Neural progenitor cell (in vitro differentiated cells): ENCODE data around the gene TMEM63B. TPM values are rescaled to one million over a fixed set of nuclear protein-coding genes. Genes with fewer than 3 reads are reported as not detected.

Source experiments
- DNase-seq: peaks from one replicate; pipeline ENCODE4 v3.0.0-alpha.2; 2016; ENCODE audit warnings: low spot score
- H2AFZ ChIP-seq: fragments of 200-600 bp; sonication (generic); replicated peaks from 2 replicates; pipeline ENCODE4 v1.6.1; 2016; ENCODE audit warnings: antibody characterized with exemption
- H3F3A ChIP-seq: fragments of 200-600 bp; sonication (generic); 2 replicates; pipeline ENCODE4 v1.6.1; 2016; ENCODE audit warnings: antibody characterized with exemption, low read depth
- H3K27ac ChIP-seq: fragments of 200-600 bp; sonication (generic); 2 replicates; pipeline ENCODE4 v1.5.1; 2016; ENCODE audit warnings: mild to moderate bottlenecking
- H3K27me3 ChIP-seq: fragments of 200-600 bp; sonication (generic); 2 replicates; pipeline ENCODE4 v1.6.1; 2016; ENCODE audit warnings: mild to moderate bottlenecking, moderate library complexity
- H3K36me3 ChIP-seq: fragments of 200-600 bp; sonication (generic); 2 replicates; pipeline ENCODE4 v1.5.1; 2016
- H3K4me1 ChIP-seq: fragments of 200-600 bp; sonication (generic); 2 replicates; pipeline ENCODE4 v1.6.1; 2016; ENCODE audit warnings: mixed run types
- H3K4me2 ChIP-seq: fragments of 200-600 bp; sonication (generic); 2 replicates; pipeline ENCODE4 v1.6.1; 2016
- H3K4me3 ChIP-seq: fragments of 200-600 bp; sonication (generic); 2 replicates; pipeline ENCODE4 v1.5.1; 2016
- H3K79me2 ChIP-seq: fragments of 200-600 bp; sonication (generic); 2 replicates; pipeline ENCODE4 v1.6.1; 2016; ENCODE audit warnings: low read depth
- H3K9ac ChIP-seq: fragments of 200-600 bp; sonication (generic); 2 replicates; pipeline ENCODE4 v1.6.1; 2016
- H3K9me3 ChIP-seq: fragments of 200-600 bp; sonication (generic); 2 replicates; pipeline ENCODE4 v1.5.1; 2016; ENCODE audit warnings: low read depth
- H4K20me1 ChIP-seq: fragments of 200-600 bp; sonication (generic); 2 replicates; pipeline ENCODE4 v1.6.1; 2016; ENCODE audit warnings: low read depth
- H3K27ac Mint-ChIP-seq: 3 replicates; pipeline ENCODE4 v1.8.0; 2021; ENCODE audit warnings: mixed read lengths
- H3K27me3 Mint-ChIP-seq: 2 replicates; pipeline ENCODE4 v1.8.0; 2022; ENCODE audit warnings: low read depth, mild to moderate bottlenecking, inconsistent platforms, moderate library complexity, mixed read lengths; ENCODE audit not compliant: insufficient read depth
- H3K36me3 Mint-ChIP-seq: 3 replicates; pipeline ENCODE4 v1.8.0; 2021; ENCODE audit warnings: mixed read lengths
- H3K4me1 Mint-ChIP-seq: 3 replicates; pipeline ENCODE4 v1.8.0; 2021; ENCODE audit warnings: mixed read lengths
- H3K4me3 Mint-ChIP-seq: 3 replicates; pipeline ENCODE4 v1.8.0; 2021; ENCODE audit warnings: mild to moderate bottlenecking, moderate library complexity, mixed read lengths
- H3K9me3 Mint-ChIP-seq: 3 replicates; pipeline ENCODE4 v1.8.0; 2020; ENCODE audit warnings: mixed read lengths
- CTCF ChIP-seq: fragments of 200-600 bp; sonication (generic); IDR thresholded peaks from 2 replicates; pipeline ENCODE4 v1.5.1; 2017; ENCODE audit warnings: antibody characterized with exemption, mild to moderate bottlenecking
- EZH2 ChIP-seq: fragments of 200-600 bp; sonication (generic); IDR thresholded peaks from 2 replicates; pipeline ENCODE4 v1.6.1; 2017; ENCODE audit warnings: antibody characterized with exemption, mild to moderate bottlenecking, moderate library complexity
- EZH2phosphoT487 ChIP-seq: fragments of 200-600 bp; sonication (generic); IDR thresholded peaks from 2 replicates; pipeline ENCODE4 v1.6.1; 2017; ENCODE audit warnings: antibody characterized with exemption
- total RNA-seq: library from RNA; depleted of rRNA; stranded (reverse); fragments of >200 nt; gene quantifications from 2 replicates; pipeline ENCODE4 v1.2.3, GENCODE V29; 2015; ENCODE audit warnings: low replicate concordance

The TMEM63B gene
- total RNA-seq, 1 donor from 2014 or later, result 25.4 TPM

GRCh38 chr6:44176130-44176761 is 48.9 kb downstream of the TMEM63B start:
- Histone ChIP-seq H3K9ac (no peak overlapping the region), H3K79me2 (no peaks in the 10 kb centered on the region), H3K36me3 (no peaks in the 10 kb centered on the region), H2AFZ (no peak overlapping the region), H3K4me2 (no peak overlapping the region), H3K4me3 (no peak overlapping the region), H3K4me1 (no peaks in the 10 kb centered on the region), H3K9me3 (no peaks in the 10 kb centered on the region), H3F3A (peaks cover 3% of the 10 kb centered on the region), H4K20me1 (no peaks in the 10 kb centered on the region), H3K27me3 (no peaks in the 10 kb centered on the region), H3K27ac (no peak overlapping the region)
- Mint-ChIP-seq H3K4me3 (no peak overlapping the region), H3K4me1 (peaks cover 13% of the 10 kb centered on the region), H3K36me3 (no peaks in the 10 kb centered on the region), H3K27me3 (peaks cover 15% of the 10 kb centered on the region), H3K9me3 (no peaks in the 10 kb centered on the region), H3K27ac (no peak overlapping the region)
- DNase-seq, result no peak
- TF ChIP-seq CTCF, result no peak
- TF ChIP-seq EZH2phosphoT487, result no peak
- TF ChIP-seq EZH2, result no peak

GRCh38 chr6:44176762-44177509 is 49.6 kb downstream of the TMEM63B start:
- Mint-ChIP-seq H3K36me3 (no peaks in the 10 kb centered on the region), H3K9me3 (no peaks in the 10 kb centered on the region), H3K4me3 (peak overlapping the region; percentile 44), H3K27ac (no peak overlapping the region), H3K4me1 (peaks cover 13% of the 10 kb centered on the region), H3K27me3 (peaks cover 15% of the 10 kb centered on the region)
- Histone ChIP-seq H3K9ac (no peak overlapping the region), H3K4me2 (no peak overlapping the region), H4K20me1 (no peaks in the 10 kb centered on the region), H3K36me3 (no peaks in the 10 kb centered on the region), H3K27me3 (no peaks in the 10 kb centered on the region), H3K79me2 (no peaks in the 10 kb centered on the region), H3K4me1 (no peaks in the 10 kb centered on the region), H2AFZ (no peak overlapping the region), H3K9me3 (no peaks in the 10 kb centered on the region), H3F3A (peaks cover 3% of the 10 kb centered on the region), H3K4me3 (no peak overlapping the region), H3K27ac (no peak overlapping the region)
- DNase-seq, result no peak
- TF ChIP-seq EZH2, result no peak
- no peak for TF ChIP-seq EZH2phosphoT487
- TF ChIP-seq CTCF, result no peak

- Histone ChIP-seq H3K79me2 (no peaks in the 10 kb centered on the region), H3K27me3 (no peaks in the 10 kb centered on the region), H3F3A (peaks cover 3% of the 10 kb centered on the region), H3K27ac (no peak overlapping the region), H3K4me3 (no peak overlapping the region), H3K4me1 (no peaks in the 10 kb centered on the region), H3K4me2 (no peak overlapping the region), H2AFZ (no peak overlapping the region), H3K9me3 (no peaks in the 10 kb centered on the region), H3K9ac (no peak overlapping the region), H4K20me1 (no peaks in the 10 kb centered on the region), H3K36me3 (no peaks in the 10 kb centered on the region)
- peaks cover 8% of the 10 kb centered on the region for H3K4me1 Mint-ChIP-seq
- H3K9me3 Mint-ChIP-seq, result no peaks in the 10 kb centered on the region
- H3K27me3 Mint-ChIP-seq, result peaks cover 15% of the 10 kb centered on the region
- TF ChIP-seq CTCF (no peak), EZH2phosphoT487 (no peak), EZH2 (no peak)
- no peak overlapping the region for H3K4me3 Mint-ChIP-seq
- no peak overlapping the region for H3K27ac Mint-ChIP-seq
- peak; percentile 46 for DNase-seq
- H3K36me3 Mint-ChIP-seq, result no peaks in the 10 kb centered on the region
Measured at GRCh38 chr6:44177691-44178423, 50.5 kb downstream of the TMEM63B start.
